ENCODE data around the gene BPGM.
"Not testable (repeated sequence)": the region's sequence is repeated elsewhere in the genome, so short reads cannot be mapped to it uniquely, and the experiment has no call there.

BPGM gene

DNA sequence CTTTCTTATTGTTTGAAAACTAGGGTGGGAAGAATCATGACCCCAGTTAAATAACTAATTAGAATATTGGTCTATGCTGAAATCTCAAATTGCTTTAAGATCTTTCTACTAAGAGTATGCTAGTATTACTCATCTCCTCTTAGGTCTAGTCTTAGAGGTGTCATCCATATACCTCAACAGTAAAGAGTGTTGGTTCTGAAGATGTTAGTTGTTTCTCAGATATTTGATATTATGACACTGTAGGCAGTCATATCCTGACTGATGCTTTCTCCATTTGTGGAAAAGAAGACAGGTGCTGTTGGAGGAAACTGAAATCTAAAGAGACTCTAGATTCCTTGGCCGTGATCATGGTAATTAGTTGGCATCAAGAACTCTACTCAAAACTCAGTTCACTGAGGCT is 21.2 kb downstream of the BPGM start:
- DNase-seq: no peak

DNA sequence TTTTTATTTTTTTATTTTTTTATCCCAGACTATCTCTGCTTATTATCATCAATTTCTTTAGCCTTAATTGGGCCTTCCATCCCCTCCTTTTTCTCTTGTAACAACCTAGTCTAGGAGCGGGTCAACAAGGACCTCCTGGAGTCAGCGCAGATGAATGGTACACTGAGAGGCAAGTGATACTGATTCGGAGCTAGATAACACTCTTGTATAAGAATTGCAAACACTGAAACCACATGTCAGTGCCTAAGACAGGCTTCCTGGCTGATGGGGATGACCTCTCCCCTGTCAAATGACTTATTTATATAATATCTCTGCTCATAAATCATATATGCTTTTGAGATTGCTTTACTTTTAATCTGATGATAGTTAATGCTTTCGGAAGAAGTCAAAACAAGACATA is 22.7 kb downstream of the BPGM start:
- DNase-seq: no peak

DNA sequence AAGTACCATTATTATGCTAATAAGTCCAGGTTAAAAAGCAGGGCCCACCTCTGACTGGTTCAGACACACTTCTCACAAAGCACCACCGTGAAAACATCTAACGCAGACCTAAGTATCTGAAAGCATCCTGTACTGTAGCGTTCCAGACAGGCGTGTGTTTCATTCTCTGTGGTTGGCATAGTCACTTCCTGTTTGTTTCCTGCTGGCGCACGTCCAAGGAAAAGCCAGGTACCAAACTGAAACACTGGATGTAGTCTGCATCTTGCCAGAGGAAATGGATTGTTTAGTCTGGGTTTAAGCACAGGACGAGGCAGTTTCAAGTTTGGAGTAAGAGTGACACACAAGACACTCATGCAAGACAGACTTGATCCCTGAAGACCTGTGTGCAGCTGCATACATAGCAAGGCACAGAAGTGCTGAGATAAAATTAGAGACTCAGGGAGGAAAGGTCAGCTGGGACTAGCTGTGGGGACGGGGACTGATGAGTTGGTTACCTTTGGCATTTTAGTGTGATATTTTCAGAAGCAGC is 23.3 kb downstream of the BPGM start:
- peak; percentile 75 for DNase-seq

DNA sequence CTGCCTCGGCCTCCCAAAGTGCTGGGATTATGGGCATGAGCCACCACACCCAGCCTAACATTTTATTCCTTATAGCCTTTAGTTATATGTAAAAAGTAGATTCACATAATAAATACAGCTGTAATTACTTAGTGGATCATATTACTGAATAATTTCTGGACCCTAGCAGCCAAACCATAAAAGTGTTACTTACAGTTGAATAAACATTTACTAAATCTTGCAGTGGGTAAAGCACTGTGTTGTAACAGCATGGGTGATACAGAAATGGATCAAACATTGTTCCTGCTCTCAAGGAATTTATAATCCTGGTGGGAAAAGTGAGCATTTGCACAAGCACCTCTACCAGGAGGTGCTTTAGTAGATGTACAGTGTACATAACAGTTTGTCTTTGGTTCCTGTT is 25.0 kb downstream of the BPGM start:
- no peak for DNase-seq

DNA sequence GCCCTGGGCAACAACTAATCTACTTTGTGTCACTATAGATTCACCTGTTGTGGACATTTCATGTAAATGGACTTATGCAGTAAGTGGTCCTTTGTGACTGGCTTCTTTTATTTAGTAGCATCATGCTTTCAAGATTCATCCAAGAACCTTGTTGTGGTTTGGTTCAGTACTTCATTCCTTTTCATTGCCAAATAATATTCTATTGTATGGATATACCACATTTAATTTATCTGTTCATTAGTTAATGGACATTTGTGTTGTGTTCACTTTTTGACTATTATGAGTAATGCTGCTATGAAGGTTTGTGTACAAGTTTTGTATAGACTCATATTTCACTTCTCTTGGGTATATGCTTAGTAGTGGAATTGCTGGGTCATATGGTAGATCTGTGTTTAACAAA is 27.8 kb downstream of the BPGM start:
- DNase-seq: no peak

DNA sequence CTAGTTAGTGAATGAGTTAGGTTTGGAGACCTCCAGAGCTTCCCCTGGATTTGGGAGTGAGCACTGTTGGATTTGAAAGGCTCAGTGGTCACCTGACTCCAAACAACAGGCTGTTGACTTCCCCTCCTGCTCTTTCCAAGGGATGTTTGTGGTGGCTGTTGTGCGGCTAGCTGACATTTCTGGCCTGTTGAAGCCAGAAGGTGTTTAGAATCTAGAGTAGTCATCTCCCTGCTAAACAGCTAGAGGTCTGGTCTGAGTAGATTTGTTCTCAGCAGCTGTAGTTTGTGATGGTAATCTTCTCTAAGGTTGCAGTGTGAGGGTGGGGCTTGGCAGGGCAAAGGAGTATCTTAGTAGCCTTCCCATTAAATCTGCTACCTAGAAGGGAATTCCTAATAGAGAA is 30.1 kb downstream of the BPGM start:
- DNase-seq: no peak

DNA sequence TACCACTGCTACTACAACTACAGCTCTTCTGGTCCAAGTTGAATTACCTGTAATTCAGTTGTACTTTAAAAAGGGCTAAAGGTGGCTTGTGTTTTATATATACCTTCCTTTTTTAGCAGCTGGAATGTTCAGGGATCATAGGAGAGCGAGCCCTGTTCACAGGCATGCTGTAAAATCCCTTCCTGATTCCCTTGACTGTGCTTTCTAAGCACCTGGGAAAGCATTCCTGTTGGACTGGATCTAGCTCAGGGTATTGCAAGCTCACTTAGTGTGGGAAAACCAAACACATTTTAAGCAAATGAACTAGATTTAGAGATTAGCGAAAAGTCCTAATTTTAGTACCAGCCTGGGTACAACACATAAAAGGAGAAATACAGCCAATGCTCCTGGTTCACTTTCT is 31.5 kb downstream of the BPGM start:
- no peak for DNase-seq

DNA sequence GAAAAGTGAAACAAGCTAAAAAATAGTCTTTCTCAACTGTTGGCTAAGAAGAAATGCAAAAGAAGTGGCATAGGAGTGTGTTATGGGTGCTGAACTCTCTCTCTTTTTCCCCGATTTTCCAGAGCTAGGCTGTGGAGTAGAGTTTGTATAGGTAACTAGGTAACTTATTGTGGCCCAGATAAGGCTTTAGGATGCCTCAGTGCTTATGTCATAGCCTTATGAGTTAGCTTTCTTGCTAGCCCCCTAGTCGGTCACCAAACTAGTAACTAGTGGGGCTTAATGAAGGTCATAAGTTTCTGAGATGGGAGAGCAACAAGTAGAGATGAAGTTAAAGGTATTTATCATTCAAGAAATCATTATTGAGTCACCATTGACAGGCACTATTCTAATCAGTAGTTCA is 32.4 kb downstream of the BPGM start:
- DNase-seq: no peak

DNA sequence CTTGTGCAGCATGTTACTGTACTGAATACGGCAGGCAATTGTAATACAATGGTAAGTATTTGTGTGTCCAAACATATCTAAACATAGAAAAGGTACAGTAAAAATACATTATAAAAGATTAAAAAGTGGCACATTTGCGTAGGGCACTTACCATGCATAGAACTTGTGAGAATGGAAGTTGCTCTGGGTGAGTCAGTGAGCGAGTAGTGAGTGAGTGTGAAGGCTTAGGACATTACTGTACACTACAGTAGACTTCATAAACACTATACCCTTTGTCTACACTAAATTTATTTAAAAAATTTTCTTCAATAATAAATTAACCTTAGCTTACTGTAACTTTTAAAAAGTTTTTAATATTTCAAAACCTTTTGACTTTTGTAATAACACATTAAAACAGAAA is 37.5 kb downstream of the BPGM start:
- DNase-seq: no peak

DNA sequence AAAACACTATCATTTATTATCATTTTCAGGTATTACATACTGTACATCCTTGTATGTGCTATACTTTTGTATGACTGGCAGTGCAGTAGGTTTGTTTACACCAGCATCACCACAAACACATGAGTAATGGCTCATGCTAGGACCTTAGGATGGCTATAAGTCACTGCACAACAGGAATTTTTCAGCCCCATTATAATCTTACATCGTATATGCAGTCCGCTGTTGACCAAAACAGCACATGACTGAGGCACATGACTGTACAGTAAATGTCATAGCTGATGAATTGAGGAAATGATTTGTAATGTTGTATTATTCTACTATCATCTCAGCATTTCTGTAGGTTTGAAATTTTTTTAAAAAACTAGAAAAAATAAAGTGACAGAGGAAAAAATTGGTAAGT is 38.6 kb downstream of the BPGM start:
- DNase-seq: no peak

DNA sequence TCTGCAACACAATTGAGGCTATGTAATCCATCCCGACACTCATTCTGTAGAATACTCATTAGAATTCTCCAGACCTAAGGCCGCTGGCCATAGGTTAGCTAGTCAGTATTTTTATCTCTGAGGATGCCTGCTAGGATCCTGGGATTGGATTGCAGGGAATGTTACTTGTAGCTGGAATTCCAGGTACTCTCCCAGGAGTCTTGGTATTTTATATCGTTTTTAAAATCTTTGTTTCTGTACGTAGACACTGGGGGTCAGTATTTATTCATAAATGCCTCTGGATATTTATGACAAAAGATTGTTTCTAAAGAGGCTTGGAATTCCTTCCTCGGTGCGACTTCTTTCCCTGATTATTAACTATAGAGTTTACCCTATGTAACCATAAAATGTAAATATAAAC is 40.1 kb downstream of the BPGM start:
- DNase-seq: no peak

DNA sequence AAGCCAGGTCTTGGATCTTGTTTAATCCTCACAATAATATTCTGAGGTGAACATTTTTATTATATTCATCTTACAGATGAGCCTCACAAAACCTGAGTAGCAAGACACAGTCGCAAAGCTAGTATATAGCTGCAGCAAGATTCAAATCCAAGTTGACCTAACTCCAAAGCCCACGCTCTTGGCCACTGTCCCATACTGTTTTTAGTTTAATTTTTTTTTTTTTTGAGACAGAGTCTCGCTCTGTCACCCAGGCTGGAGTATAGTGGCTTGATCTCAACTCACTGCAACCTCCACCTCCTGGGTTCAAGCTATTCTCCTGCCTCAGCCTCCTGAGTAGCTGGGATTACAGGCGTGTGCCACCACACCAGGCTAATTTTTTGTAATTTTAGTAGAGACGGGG is 42.9 kb downstream of the BPGM start:
- not testable (repeated sequence) for DNase-seq

DNA sequence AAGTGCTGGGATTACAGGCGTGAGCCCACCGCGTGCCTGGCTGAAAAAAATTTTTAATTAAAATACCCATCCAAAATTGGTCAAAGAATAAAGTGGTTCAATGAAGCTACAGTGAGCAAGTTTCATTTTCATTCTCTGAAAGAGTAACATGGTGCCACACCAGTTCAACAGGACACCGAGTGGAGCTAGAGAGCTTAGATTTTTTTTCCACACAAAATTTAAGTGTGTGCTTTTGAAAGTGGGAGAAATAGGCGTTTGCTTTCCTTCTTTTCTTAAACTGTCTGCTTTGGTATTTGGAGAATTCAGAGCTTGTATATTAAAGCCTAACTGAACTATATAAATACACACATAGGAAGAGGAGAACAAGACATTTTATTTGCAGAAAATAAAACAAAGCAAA is 43.4 kb downstream of the BPGM start:
- DNase-seq: no peak

DNA sequence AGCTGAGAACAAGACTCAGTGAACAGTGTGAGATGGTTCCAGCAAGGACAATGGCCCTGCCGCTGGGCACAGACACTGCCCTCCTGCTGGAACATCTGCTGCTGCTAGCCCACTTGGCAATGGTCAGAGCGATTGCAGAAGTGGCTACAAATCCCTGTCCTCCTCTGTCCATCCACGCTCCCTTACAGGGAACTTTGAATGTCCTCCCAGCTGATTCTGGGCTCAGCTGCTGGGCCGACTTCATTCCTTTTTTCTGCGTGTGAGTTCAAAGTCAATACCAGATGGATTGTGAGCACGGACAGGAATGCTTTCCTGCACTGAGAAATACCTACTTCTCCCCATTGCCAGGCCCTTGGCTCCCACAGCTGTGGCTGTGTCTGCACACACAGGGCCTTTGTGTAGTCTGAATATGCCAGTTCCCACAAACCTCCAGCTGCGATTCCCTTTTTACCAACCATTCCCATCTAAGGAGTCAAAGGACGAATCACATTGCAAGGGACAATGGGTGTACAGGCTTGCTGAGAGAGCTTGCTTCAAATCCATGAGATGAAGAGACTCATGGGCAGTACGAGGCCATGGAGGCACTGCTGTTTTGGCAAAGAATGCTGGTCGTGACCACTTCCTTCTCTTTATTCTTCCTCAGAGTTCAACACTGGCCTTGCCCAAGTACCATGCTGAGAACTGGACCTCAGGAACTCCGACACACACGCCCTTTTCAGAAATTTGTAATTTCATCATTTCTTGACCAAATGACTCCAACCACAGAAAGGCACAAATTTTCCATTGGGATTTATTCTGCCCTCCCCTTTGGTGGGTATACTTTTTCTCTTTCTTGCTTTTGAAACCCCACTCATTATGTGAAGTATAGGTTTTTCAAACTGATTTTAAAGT is 44.2 kb downstream of the BPGM start:
- DNase-seq: no peak

DNA sequence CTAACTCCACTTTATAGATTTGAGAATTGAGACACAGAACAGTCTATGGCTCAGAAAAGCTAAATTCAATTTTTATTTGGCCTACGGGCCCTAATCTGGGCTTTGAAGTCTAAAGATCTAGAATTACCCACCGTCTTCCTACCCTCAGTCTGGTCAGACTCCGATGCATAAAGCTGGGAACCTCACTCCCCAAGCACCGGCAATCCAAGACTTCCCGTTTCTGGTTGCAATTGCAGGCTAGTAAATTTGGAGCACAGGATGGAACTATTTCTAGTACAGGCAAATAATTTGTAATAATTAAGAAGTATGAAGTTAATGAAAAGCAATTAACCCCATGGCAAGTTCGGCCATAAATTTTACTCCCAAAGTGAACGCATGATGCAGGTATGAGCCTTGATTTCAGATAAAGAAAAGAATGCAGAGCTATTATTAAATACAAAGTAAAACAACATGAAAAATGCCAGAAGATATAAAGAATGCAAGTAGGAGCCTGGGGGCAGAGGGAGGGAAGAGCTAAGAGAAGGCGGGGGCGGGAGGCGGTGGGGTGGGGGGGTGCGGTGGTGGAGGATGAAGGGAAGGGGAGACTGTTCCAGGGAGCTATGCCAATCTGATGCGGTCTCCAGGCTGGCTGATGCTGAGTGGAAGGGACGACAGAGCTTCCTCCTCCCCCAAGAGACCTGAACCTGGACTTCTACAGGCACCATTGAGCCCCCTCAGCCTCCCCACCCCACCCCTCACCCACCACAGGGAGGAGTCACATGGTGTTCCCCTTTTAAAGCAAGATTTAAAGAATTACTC is 45.1 kb downstream of the BPGM start:
- DNase-seq: no peak

DNA sequence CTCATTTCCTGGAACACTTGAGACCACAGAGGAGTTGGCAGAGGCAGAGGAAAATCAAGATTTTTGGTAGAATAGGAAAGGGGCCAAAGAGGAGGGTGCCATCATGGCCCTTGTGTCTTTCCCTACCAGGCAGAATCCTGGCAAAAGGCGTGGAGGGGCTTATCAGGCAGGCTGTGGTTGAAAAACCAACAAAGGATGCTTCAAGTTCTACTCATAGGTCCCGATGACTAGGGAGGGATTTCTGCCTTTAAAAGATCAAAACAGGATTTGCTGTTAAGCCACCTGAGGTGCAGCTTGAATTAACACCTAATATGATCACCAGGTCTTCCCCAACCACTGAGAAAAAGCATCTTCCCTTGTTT is 45.7 kb downstream of the BPGM start:
- DNase-seq: no peak

DNA sequence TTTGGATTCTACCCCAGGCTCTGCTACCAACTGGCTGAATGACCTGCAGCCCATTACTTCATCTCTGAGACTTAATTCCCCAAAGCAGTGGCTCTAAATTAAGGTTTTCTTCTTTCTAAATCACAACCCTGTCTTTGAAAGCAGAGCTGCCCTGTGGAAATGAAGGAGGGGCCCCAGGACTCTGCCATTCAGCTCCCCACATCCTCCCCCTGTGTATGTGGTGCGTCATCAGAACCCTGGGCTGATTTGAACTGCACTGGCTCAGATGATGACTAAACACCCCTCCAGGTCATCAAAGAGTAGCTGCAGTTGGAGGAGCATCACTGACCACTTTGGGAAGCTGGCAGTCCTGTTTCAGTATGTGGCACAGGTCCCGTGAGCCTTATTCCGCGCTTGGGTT is 46.6 kb downstream of the BPGM start:
- peak; percentile 44 for DNase-seq

DNA sequence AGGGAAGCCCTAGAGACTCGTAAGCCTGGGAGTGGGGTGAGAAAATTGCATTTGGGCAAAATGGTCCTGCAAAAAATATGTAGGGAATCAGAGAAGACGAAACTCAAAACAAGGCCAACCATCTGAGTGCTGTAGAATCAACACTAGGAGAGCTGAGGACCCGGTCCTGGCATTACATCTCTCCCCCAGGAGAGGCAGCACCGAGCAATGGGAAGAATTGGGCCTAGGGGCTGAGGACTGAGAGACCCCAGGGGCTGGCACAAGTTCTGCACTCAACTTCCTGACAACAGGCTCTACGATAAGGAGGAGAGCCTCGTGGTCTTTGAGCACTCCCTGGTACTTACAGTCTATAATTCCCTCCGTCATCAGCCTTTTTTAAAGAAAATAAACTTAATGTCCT is 47.6 kb downstream of the BPGM start:
- no peak for DNase-seq

DNA sequence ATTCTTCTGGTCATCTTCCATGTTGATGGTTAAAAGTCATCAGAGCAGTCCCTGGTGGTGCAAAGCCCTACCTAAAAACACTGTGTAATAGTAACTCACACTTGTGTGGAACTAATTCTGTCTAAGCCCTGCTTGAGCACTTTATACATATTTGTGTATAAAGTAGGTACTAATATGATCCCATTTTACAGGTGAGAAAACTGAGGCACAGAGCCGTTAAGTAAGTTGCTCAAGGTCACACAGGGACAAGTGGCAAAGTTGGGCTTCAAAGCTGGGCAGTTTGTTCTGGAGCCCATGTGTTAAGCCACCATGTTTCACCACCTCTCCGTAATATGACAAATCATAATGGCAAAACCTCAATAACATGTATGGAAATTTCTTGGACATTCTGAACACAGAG is 48.1 kb downstream of the BPGM start:
- no peak for DNase-seq

DNA sequence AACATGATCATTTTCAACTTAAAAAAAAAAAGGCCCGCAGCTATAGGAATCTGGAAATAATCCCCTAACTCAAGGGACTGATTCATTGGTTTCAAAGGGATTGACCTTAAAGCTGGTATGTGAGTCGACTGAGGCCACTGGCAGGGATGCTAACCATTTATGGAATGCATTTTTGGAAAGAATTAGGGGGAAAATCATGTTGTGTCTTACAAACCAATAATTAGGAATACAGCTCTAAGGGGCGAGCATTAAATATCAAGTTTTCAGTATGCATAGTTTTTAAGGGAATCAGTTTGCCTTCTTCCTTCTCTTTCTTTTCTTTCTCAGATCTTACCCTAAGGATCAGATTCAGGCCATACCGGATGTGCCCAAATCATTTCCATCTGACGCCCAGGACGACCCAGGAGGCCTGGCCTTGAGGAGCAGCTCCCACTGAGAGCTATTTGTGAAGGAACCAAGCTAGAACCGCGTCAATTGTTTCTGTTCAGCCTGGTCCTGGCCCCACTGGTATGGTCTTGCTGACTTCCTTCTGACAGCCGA is 48.7 kb downstream of the BPGM start:
- DNase-seq: no peak

DNA sequence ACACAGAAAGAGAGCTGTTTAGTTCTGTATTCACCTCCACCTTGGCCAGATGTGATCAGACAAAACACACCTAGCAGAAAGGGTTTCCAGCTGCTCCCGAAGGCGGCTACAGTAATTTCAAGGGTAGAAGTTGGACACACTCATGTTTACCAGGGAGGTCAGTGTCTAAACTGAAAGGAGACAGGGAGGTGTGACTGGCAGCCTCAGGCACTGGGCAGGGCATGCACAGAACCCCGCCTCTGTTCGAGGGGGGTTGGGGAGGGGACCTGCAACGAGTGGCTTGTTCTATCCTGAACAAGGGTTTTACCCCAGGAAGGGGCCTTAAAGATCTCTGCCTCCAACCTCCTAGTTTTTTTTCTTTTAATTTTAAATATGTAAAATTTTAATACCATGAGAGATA is 49.6 kb downstream of the BPGM start:
- no peak for DNase-seq

DNA sequence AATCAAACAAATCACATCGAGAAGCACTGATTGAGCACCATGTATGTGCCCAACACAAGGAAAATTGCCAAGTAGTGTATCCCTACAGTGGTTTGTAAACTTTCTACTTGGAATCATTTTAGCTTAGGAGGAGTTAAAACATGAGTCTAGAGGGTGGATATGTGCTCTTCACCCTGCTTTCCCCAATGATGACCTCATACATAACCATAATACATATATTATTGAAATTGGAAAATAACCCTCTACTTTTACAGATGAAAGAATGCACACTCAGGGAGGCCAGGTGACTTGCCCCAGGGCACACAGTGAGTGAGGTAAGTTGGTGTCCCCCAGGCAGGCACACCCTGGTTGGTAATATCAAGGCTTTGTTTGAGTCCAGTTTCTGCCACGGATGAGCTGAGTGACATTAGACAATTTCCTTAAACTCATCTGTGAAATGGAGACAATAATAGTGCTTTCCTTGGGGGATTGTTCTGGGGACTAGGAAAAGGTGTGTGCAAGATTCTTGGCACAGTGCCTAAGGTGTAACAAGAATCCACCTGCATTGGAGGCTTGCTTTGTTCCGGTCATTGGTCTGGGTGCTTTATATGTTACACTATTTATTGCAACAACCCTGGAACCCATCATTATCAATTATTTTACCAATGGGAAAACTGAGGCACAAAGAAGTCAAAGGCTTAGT is 50.7 kb downstream of the BPGM start:
- DNase-seq: no peak

DNA sequence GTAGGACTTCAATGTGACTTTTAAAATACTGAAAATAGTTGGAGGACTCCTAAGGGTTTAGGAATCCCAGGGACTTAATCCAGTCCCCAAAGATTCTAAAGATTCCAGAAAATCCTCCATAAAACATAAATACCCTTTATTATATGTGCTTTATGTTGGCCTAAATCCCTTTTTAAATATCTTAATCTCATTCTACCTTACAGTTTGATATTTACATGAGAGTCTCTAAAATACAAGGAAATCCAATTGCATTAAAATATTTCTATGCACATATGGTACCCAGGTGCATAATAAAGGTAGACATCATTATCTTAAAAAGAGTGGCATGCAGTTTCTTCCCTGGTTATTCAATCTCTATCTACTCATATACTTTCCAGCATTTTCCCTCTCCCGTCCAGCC is 51.8 kb downstream of the BPGM start:
- no peak for DNase-seq
